Neural progenitor cell (in vitro differentiated cells): Measurements from ENCODE around the gene IL7R. TPM values are rescaled to one million over a fixed set of nuclear protein-coding genes. Genes with fewer than 3 reads are reported as not detected.

ENCODE experiments used
- DNase-seq: peaks from one replicate; pipeline ENCODE4 v3.0.0-alpha.2; 2016; ENCODE audit warnings: low spot score
- H2AFZ ChIP-seq: fragments of 200-600 bp; sonication (generic); replicated peaks from 2 replicates; pipeline ENCODE4 v1.6.1; 2016; ENCODE audit warnings: antibody characterized with exemption
- H3F3A ChIP-seq: fragments of 200-600 bp; sonication (generic); 2 replicates; pipeline ENCODE4 v1.6.1; 2016; ENCODE audit warnings: antibody characterized with exemption, low read depth
- H3K27ac ChIP-seq: fragments of 200-600 bp; sonication (generic); 2 replicates; pipeline ENCODE4 v1.5.1; 2016; ENCODE audit warnings: mild to moderate bottlenecking
- H3K27me3 ChIP-seq: fragments of 200-600 bp; sonication (generic); 2 replicates; pipeline ENCODE4 v1.6.1; 2016; ENCODE audit warnings: mild to moderate bottlenecking, moderate library complexity
- H3K36me3 ChIP-seq: fragments of 200-600 bp; sonication (generic); 2 replicates; pipeline ENCODE4 v1.5.1; 2016
- H3K4me1 ChIP-seq: fragments of 200-600 bp; sonication (generic); 2 replicates; pipeline ENCODE4 v1.6.1; 2016; ENCODE audit warnings: mixed run types
- H3K4me2 ChIP-seq: fragments of 200-600 bp; sonication (generic); 2 replicates; pipeline ENCODE4 v1.6.1; 2016
- H3K4me3 ChIP-seq: fragments of 200-600 bp; sonication (generic); 2 replicates; pipeline ENCODE4 v1.5.1; 2016
- H3K79me2 ChIP-seq: fragments of 200-600 bp; sonication (generic); 2 replicates; pipeline ENCODE4 v1.6.1; 2016; ENCODE audit warnings: low read depth
- H3K9ac ChIP-seq: fragments of 200-600 bp; sonication (generic); 2 replicates; pipeline ENCODE4 v1.6.1; 2016
- H3K9me3 ChIP-seq: fragments of 200-600 bp; sonication (generic); 2 replicates; pipeline ENCODE4 v1.5.1; 2016; ENCODE audit warnings: low read depth
- H4K20me1 ChIP-seq: fragments of 200-600 bp; sonication (generic); 2 replicates; pipeline ENCODE4 v1.6.1; 2016; ENCODE audit warnings: low read depth
- H3K27ac Mint-ChIP-seq: 3 replicates; pipeline ENCODE4 v1.8.0; 2021; ENCODE audit warnings: mixed read lengths
- H3K27me3 Mint-ChIP-seq: 2 replicates; pipeline ENCODE4 v1.8.0; 2022; ENCODE audit warnings: low read depth, mild to moderate bottlenecking, inconsistent platforms, moderate library complexity, mixed read lengths; ENCODE audit not compliant: insufficient read depth
- H3K36me3 Mint-ChIP-seq: 3 replicates; pipeline ENCODE4 v1.8.0; 2021; ENCODE audit warnings: mixed read lengths
- H3K4me1 Mint-ChIP-seq: 3 replicates; pipeline ENCODE4 v1.8.0; 2021; ENCODE audit warnings: mixed read lengths
- H3K4me3 Mint-ChIP-seq: 3 replicates; pipeline ENCODE4 v1.8.0; 2021; ENCODE audit warnings: mild to moderate bottlenecking, moderate library complexity, mixed read lengths
- H3K9me3 Mint-ChIP-seq: 3 replicates; pipeline ENCODE4 v1.8.0; 2020; ENCODE audit warnings: mixed read lengths
- CTCF ChIP-seq: fragments of 200-600 bp; sonication (generic); IDR thresholded peaks from 2 replicates; pipeline ENCODE4 v1.5.1; 2017; ENCODE audit warnings: antibody characterized with exemption, mild to moderate bottlenecking
- EZH2 ChIP-seq: fragments of 200-600 bp; sonication (generic); IDR thresholded peaks from 2 replicates; pipeline ENCODE4 v1.6.1; 2017; ENCODE audit warnings: antibody characterized with exemption, mild to moderate bottlenecking, moderate library complexity
- EZH2phosphoT487 ChIP-seq: fragments of 200-600 bp; sonication (generic); IDR thresholded peaks from 2 replicates; pipeline ENCODE4 v1.6.1; 2017; ENCODE audit warnings: antibody characterized with exemption
- total RNA-seq: library from RNA; depleted of rRNA; stranded (reverse); fragments of >200 nt; gene quantifications from 2 replicates; pipeline ENCODE4 v1.2.3, GENCODE V29; 2015; ENCODE audit warnings: low replicate concordance

IL7R gene
- total RNA-seq, 1 donor from 2014 or later: not detected

- no peaks in the 10 kb centered on the region for H3K27me3 ChIP-seq
- no peaks in the 10 kb centered on the region for H3F3A ChIP-seq
- peaks cover 26% of the 10 kb centered on the region for H3K9me3 Mint-ChIP-seq
- no peak overlapping the region for H3K4me3 Mint-ChIP-seq
- H3K4me1 ChIP-seq: no peaks in the 10 kb centered on the region
- H3K79me2 ChIP-seq: no peaks in the 10 kb centered on the region
- no peak for DNase-seq
- H3K4me1 Mint-ChIP-seq: no peaks in the 10 kb centered on the region
- no peak overlapping the region for H3K27ac Mint-ChIP-seq
- no peaks in the 10 kb centered on the region for H3K36me3 ChIP-seq
- no peak overlapping the region for H3K4me3 ChIP-seq
- TF ChIP-seq EZH2phosphoT487 (no peak), CTCF (no peak), EZH2 (no peak)
- H3K9ac ChIP-seq: no peak overlapping the region
- H3K4me2 ChIP-seq: no peak overlapping the region
- H3K9me3 ChIP-seq: no peaks in the 10 kb centered on the region
- no peaks in the 10 kb centered on the region for H4K20me1 ChIP-seq
- peaks cover 3% of the 10 kb centered on the region for H3K27me3 Mint-ChIP-seq
- no peaks in the 10 kb centered on the region for H3K36me3 Mint-ChIP-seq
- no peak overlapping the region for H3K27ac ChIP-seq
- no peak overlapping the region for H2AFZ ChIP-seq
These were observed 6.8 kb upstream of the IL7R start for GRCh38 chr5:35849860-35850259.

GRCh38 chr5:35850967-35851680 lies 5.6 kb upstream of the IL7R start:
- Histone ChIP-seq H3K9me3 (no peaks in the 10 kb centered on the region), H3K9ac (no peak overlapping the region), H3K4me3 (no peak overlapping the region), H3F3A (no peaks in the 10 kb centered on the region), H3K27ac (no peak overlapping the region), H3K4me2 (no peak overlapping the region), H3K27me3 (no peaks in the 10 kb centered on the region), H3K79me2 (no peaks in the 10 kb centered on the region), H2AFZ (no peak overlapping the region), H3K36me3 (no peaks in the 10 kb centered on the region), H3K4me1 (no peaks in the 10 kb centered on the region), H4K20me1 (no peaks in the 10 kb centered on the region)
- H3K27ac Mint-ChIP-seq: no peak overlapping the region
- peaks cover 3% of the 10 kb centered on the region for H3K27me3 Mint-ChIP-seq
- no peak overlapping the region for H3K4me3 Mint-ChIP-seq
- no peak for DNase-seq
- H3K9me3 Mint-ChIP-seq: peaks cover 14% of the 10 kb centered on the region
- no peaks in the 10 kb centered on the region for H3K4me1 Mint-ChIP-seq
- TF ChIP-seq EZH2 (no peak), CTCF (no peak), EZH2phosphoT487 (no peak)
- H3K36me3 Mint-ChIP-seq: no peaks in the 10 kb centered on the region

GRCh38 chr5:35852084-35852734 lies 4.5 kb upstream of the IL7R start:
- Mint-ChIP-seq H3K36me3 (no peaks in the 10 kb centered on the region), H3K9me3 (peaks cover 4% of the 10 kb centered on the region), H3K4me1 (no peaks in the 10 kb centered on the region), H3K27ac (no peak overlapping the region), H3K4me3 (no peak overlapping the region), H3K27me3 (peaks cover 3% of the 10 kb centered on the region)
- Histone ChIP-seq H3K27me3 (no peaks in the 10 kb centered on the region), H3F3A (no peaks in the 10 kb centered on the region), H2AFZ (no peak overlapping the region), H3K79me2 (no peaks in the 10 kb centered on the region), H4K20me1 (no peaks in the 10 kb centered on the region), H3K4me3 (no peak overlapping the region), H3K9ac (no peak overlapping the region), H3K36me3 (no peaks in the 10 kb centered on the region), H3K4me2 (no peak overlapping the region), H3K27ac (no peak overlapping the region), H3K4me1 (no peaks in the 10 kb centered on the region), H3K9me3 (no peaks in the 10 kb centered on the region)
- no peak for DNase-seq
- TF ChIP-seq EZH2 (no peak), CTCF (no peak), EZH2phosphoT487 (no peak)
